Kidney (tissue), 14 donors: Measurements from ENCODE around the gene PDLIM5. TPM values are rescaled to one million over a fixed set of nuclear protein-coding genes. Genes with fewer than 3 reads are reported as not detected.

Source experiments
- DNase-seq, 5 donors: peaks; one replicate each; pipeline ENCODE4 v3.0.0-alpha.2; 2013 to 2020
- FAIRE-seq: peaks from 2 replicates; lab custom pipeline; 2012; peaks lifted over from hg19 to GRCh38; lab: Jason Lieb, UNC
- H3K27ac ChIP-seq, 2 donors: one replicate each; pipeline ENCODE4 v1.7.0; 2013; ENCODE audit warnings: low read depth in 2 of 2, low read length in 2 of 2, inconsistent platforms in 1 of 2
- H3K27me3 ChIP-seq: one replicate; pipeline ENCODE4 v1.7.1; 2013; ENCODE audit warnings: low read length, inconsistent platforms; ENCODE audit not compliant: control insufficient read depth, insufficient read depth
- H3K36me3 ChIP-seq, 3 donors: one replicate each; pipeline versions ENCODE4 v1.7.0 to v1.7.1; 2013; ENCODE audit warnings: low read length in 3 of 3, control low read depth in 1 of 3, inconsistent platforms in 1 of 3; ENCODE audit not compliant: insufficient read depth in 3 of 3, control insufficient read depth in 2 of 3
- H3K4me1 ChIP-seq, 3 donors: one replicate each; pipeline versions ENCODE4 v1.7.0 to v1.7.1; 2013; ENCODE audit warnings: low read length in 3 of 3, inconsistent platforms in 1 of 3, low read depth in 1 of 3; ENCODE audit not compliant: control insufficient read depth in 2 of 3, insufficient read depth in 2 of 3
- H3K4me3 ChIP-seq, 3 donors: one replicate each; pipeline versions ENCODE4 v1.7.0 to v1.8.1; 2013; ENCODE audit warnings: low read length in 3 of 3, control low read depth in 1 of 3, inconsistent platforms in 1 of 3
- H3K9ac ChIP-seq, 3 donors: one replicate each; pipeline versions ENCODE4 v1.7.0 to v1.7.1; 2013; ENCODE audit warnings: low read length in 3 of 3, control low read depth in 1 of 3, inconsistent platforms in 1 of 3
- H3K9me3 ChIP-seq, 3 donors: one replicate each; pipeline versions ENCODE4 v1.7.0 to v1.7.1; 2013; ENCODE audit warnings: low read length in 3 of 3, control low read depth in 1 of 3, inconsistent platforms in 1 of 3; ENCODE audit not compliant: control insufficient read depth in 2 of 3, insufficient read depth in 1 of 3
- CTCF ChIP-seq: IDR thresholded peaks from 3 replicates; pipeline ENCODE4 v1.5.1; 2012; ENCODE audit warnings: mild to moderate bottlenecking, moderate library complexity, borderline replicate concordance; ENCODE audit not compliant: insufficient read depth; ENCODE audit errors: extremely low read depth
- intact Hi-C: fragments of 100-400 bp; cut with DNase I; formaldehyde crosslinking; loops from one replicate; pipeline ENCODE4 v1.11.1; 2022
- polyA plus RNA-seq: library from polyadenylated mRNA; stranded (reverse); fragments of 350-450 nt; fragmentation: Illumina TruSeq; extraction: RNeasy Lipid Tissue Mini Kit (QIAGEN cat#74804); gene quantifications from one replicate; pipeline ENCODE4 v1.2.3, GENCODE V29; 2014; ENCODE audit warnings: low read depth, low replicate concordance; ENCODE audit not compliant: insufficient read depth
- total RNA-seq: library from RNA; stranded (reverse); fragmentation: NEBNext Ultra II Directional; extraction: Animal tissue kit (Norgen Biotek cat#: 25700); gene quantifications from one replicate; pipeline ENCODE4 v1.2.1, GENCODE V29; 2021
- donor health status: control.
- donor health status: control.
- donor health status: control.
- donor health status: control.
- donor health status: control.
- donor health status: DM: yes; HTN: yes; CAD: no.
- donor health status: Normal renal cell carcinoma (clear cell type).

PDLIM5 gene
- total and polyA plus RNA-seq, 2 donors from 2014 or later: 24.3 to 167 TPM

GRCh38 chr4:94484818-94485217 lies 33.1 kb downstream of the PDLIM5 start:
- H3K4me1 ChIP-seq: no peaks in the 10 kb centered on the region
- no peak for TF ChIP-seq CTCF
- H3K27ac ChIP-seq: no peak overlapping the region
- no peak overlapping the region for H3K9ac ChIP-seq
- DNase-seq (no peak), FAIRE-seq (no peak)
- H3K27me3 ChIP-seq: no peaks in the 10 kb centered on the region
- H3K9me3 ChIP-seq: no peaks in the 10 kb centered on the region
- H3K36me3 ChIP-seq: no peaks in the 10 kb centered on the region
- intact Hi-C loops: no loop called here
- H3K4me3 ChIP-seq: no peak overlapping the region

- TF ChIP-seq CTCF: no peak
- no peaks in the 10 kb centered on the region for H3K9me3 ChIP-seq
- no peak overlapping the region for H3K4me3 ChIP-seq
- H3K36me3 ChIP-seq: no peaks in the 10 kb centered on the region
- FAIRE-seq: no peak
- no peak overlapping the region for H3K9ac ChIP-seq
- intact Hi-C loops: no loop called here
- H3K4me1 ChIP-seq: no peaks in the 10 kb centered on the region
- no peak for DNase-seq
- no peak overlapping the region for H3K27ac ChIP-seq
- no peaks in the 10 kb centered on the region for H3K27me3 ChIP-seq
Measured at GRCh38 chr4:94486372-94486801, 34.6 kb downstream of the PDLIM5 start.

- FAIRE-seq (no peak), DNase-seq (no peak)
- H3K27me3 ChIP-seq: no peaks in the 10 kb centered on the region
- H3K4me1 ChIP-seq: no peaks in the 10 kb centered on the region
- intact Hi-C loops: no loop called here
- H3K36me3 ChIP-seq: no peaks in the 10 kb centered on the region
- TF ChIP-seq CTCF: no peak
- no peak overlapping the region for H3K9ac ChIP-seq
- no peak overlapping the region for H3K27ac ChIP-seq
- no peak overlapping the region for H3K4me3 ChIP-seq
- H3K9me3 ChIP-seq: no peaks in the 10 kb centered on the region
Measured at GRCh38 chr4:94488670-94489069, 36.9 kb downstream of the PDLIM5 start.

GRCh38 chr4:94489098-94489497 lies 37.4 kb downstream of the PDLIM5 start:
- no peak overlapping the region for H3K4me3 ChIP-seq
- no peak for DNase-seq
- H3K27me3 ChIP-seq: no peaks in the 10 kb centered on the region
- H3K9ac ChIP-seq: no peak overlapping the region
- no peaks in the 10 kb centered on the region for H3K4me1 ChIP-seq
- H3K36me3 ChIP-seq: no peaks in the 10 kb centered on the region
- H3K9me3 ChIP-seq: no peaks in the 10 kb centered on the region
- FAIRE-seq: no peak
- H3K27ac ChIP-seq: no peak overlapping the region
- intact Hi-C loops: no loop called here
- TF ChIP-seq CTCF: no peak
